Measurements from ENCODE around the gene CELSR1. TPM values are rescaled to one million over a fixed set of nuclear protein-coding genes. Genes with fewer than 3 reads are reported as not detected.

Gene CELSR1, protein sequence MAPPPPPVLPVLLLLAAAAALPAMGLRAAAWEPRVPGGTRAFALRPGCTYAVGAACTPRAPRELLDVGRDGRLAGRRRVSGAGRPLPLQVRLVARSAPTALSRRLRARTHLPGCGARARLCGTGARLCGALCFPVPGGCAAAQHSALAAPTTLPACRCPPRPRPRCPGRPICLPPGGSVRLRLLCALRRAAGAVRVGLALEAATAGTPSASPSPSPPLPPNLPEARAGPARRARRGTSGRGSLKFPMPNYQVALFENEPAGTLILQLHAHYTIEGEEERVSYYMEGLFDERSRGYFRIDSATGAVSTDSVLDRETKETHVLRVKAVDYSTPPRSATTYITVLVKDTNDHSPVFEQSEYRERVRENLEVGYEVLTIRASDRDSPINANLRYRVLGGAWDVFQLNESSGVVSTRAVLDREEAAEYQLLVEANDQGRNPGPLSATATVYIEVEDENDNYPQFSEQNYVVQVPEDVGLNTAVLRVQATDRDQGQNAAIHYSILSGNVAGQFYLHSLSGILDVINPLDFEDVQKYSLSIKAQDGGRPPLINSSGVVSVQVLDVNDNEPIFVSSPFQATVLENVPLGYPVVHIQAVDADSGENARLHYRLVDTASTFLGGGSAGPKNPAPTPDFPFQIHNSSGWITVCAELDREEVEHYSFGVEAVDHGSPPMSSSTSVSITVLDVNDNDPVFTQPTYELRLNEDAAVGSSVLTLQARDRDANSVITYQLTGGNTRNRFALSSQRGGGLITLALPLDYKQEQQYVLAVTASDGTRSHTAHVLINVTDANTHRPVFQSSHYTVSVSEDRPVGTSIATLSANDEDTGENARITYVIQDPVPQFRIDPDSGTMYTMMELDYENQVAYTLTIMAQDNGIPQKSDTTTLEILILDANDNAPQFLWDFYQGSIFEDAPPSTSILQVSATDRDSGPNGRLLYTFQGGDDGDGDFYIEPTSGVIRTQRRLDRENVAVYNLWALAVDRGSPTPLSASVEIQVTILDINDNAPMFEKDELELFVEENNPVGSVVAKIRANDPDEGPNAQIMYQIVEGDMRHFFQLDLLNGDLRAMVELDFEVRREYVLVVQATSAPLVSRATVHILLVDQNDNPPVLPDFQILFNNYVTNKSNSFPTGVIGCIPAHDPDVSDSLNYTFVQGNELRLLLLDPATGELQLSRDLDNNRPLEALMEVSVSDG (N-terminal part only)
- total RNA-seq: 1.6 and 1.8 TPM in 2 replicates

DNA sequence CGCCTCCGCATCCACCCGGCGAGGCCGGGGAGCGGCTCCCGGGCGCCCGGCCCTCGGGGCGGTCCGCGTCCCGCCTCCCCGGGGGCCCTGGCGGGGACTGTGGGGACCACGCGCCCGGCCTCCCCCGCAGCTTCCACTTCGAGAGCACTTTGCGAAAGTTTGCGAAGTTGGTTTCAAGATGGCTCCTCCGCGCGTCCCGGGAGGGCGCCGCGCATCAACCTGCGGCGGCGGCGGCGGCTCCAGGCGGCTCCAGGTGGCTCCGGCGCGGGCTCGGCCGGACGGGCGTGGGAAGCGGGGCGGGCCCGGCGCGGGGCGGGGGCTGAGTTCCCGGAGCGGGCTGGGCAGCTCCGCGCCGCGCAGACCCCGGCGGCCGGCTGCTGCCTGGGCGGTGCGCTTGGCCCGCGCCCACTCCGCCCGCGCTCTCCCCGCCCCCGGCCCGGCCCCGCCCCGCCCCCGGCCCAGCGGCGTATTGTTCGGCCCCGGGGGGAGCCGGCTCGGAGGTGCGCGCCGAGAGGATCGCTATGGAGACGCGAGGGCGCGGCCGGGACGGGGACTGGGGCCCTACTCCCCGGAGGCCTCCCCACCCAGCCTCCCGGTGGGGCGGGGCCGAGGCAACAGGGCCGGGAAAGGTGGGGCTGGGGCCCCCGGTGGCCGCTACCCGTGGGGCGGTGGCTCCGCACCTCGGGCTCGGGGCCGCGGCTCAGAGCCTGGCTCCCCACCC lies at the start of gene CELSR1:
Gene CELSR1 (minus strand): TSS at position 396 of the 721 bp plus-strand sequence. CDS start 450 bp downstream, outside the sequence.

DNA sequence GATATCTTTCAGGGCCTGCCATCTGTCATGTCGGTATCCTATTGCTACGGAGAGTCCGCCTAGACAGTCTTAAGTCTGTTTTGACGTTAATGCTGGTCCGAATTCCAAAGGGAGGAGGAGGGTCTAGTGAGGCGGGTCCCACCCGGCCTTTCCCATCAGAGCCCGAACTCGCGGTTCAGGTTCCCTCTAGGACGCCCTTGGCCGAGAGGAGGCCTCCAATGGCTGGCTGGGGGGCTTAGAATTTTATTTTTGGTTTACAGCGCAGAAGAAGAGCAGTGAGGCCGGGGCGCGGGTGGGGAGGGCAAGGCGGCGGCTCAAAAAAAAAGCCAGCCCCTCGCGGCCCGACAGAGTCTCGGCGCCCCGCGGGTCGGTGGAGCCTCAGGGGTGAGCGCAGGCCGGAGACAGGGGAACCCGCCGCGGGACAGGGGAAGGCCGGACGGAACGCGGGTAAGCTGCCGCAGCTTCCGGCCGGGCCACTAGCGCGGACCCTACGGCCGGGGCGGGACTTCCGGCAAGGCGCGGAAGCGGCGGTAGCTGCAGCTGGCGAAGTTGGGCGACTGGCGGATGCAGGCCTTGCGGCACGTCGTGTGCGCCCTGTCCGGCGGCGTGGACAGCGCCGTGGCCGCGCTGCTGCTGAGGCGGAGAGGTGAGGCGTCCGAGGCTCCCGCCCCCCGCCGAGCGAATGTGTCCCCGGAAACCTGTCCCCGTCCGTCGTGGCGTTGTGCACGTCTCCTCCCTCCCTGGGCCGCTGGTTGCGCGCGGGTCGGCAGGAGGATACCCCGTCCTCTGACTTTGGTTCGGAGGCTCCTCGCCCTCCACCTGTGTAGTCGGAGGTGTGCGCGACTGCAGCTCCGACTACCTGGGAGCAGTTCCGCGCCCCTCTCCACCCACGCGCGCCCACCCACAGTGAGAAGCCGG lies 202.0 kb downstream of the CELSR1 start, which contains the start of gene TRMU:
Gene TRMU (plus strand): TSS at position 514 of the 918 bp plus-strand sequence. CDS start 51 bp downstream, at position 565.

Other genes starting within 250 kb of the CELSR1 start
- 3.3 and 5.4 TPM in 2 replicates for gene GTSE1, start 240.8 kb downstream of the CELSR1 start, total RNA-seq
- gene TRMU, start 201.9 kb downstream of the CELSR1 start, total RNA-seq: 28.4 and 33.7 TPM in 2 replicates
- gene GRAMD4, start 82.8 kb upstream of the CELSR1 start, total RNA-seq: 25.4 and 27.2 TPM in 2 replicates
- gene CERK, start 200.6 kb upstream of the CELSR1 start, total RNA-seq: 54.4 and 54.8 TPM in 2 replicates
- gene TBC1D22A, start 225.0 kb upstream of the CELSR1 start, total RNA-seq: 11.6 and 12.6 TPM in 2 replicates

Data from aortic smooth muscle cell (primary cell).